GM12878 (cell line): ENCODE measurements around the gene PHAF1. TPM values are rescaled to one million over a fixed set of nuclear protein-coding genes. Genes with fewer than 3 reads are reported as not detected.

ENCODE experiments used
- ATAC-seq: fragments of 200-7000 bp; cut with Tn5 transposase; 3 replicates; pipeline ENCODE4 v1.9.1; 2020; ENCODE audit warnings: mild to moderate bottlenecking, moderate library complexity
- BruUV-seq: library from RNA; stranded (reverse); fragments of 400-500 nt; replicated peaks from 2 replicates; lab custom pipeline; 2021; lab: Mats Ljungman, UMichigan
- CTCF ChIA-PET: fragments of 300-600 bp; sonication (Branson Sonifier 250); formaldehyde crosslinking; extraction: SDS; loops from one replicate; lab custom pipeline; 2021; ENCODE audit warnings: inconsistent platforms; lab: Yijun Ruan, JAX
- POLR2A ChIA-PET: fragments of 350-600 bp; formaldehyde crosslinking; extraction: SDS; loops from one replicate; lab custom pipeline; 2021; ENCODE audit warnings: inconsistent platforms; lab: Charles Lee
- RAD21 ChIA-PET: fragments of 300-600 bp; sonication (Branson Sonifier 250); formaldehyde crosslinking; loops from one replicate; lab custom pipeline; 2023; ENCODE audit warnings: antibody characterized with exemption; ENCODE audit not compliant: unreplicated experiment; lab: Charles Lee
- SMC1A ChIA-PET: fragments of 300-600 bp; sonication (Branson Sonifier 250); formaldehyde crosslinking; loops from one replicate; lab custom pipeline; 2023; ENCODE audit not compliant: unreplicated experiment, uncharacterized antibody; lab: Charles Lee
- DNase-seq: peaks from one replicate; pipeline ENCODE4 v3.0.0-alpha.2; 2011; ENCODE audit warnings: low read depth, low spot score
- FAIRE-seq: peaks from 3 replicates; lab custom pipeline; 2011; peaks lifted over from hg19 to GRCh38; lab: Jason Lieb, UNC
- H2AFZ ChIP-seq: 2 replicates; pipeline ENCODE4 v1.6.0; 2011; ENCODE audit warnings: low read depth, low read length, control low read depth; ENCODE audit not compliant: control insufficient read depth
- H3K27ac ChIP-seq: 2 replicates; pipeline ENCODE4 v1.5.1; 2011; ENCODE audit warnings: control low read depth; ENCODE audit not compliant: control insufficient read depth, insufficient read depth
- H3K27me3 ChIP-seq, 2 experiments: replicated peaks in 1 of 2; 2 replicates each; pipeline versions ENCODE4 v1.6.0 to v1.6.1; 2011; ENCODE audit warnings: low read length in 1 of 2; ENCODE audit not compliant: control insufficient read depth in 2 of 2, insufficient read depth in 2 of 2
- H3K36me3 ChIP-seq, 2 experiments: 2 replicates each; pipeline ENCODE4 v1.5.1; 2011; ENCODE audit warnings: low read length in 1 of 2; ENCODE audit not compliant: control insufficient read depth in 2 of 2, insufficient read depth in 2 of 2
- H3K4me1 ChIP-seq: 2 replicates; pipeline ENCODE4 v1.6.1; 2011; ENCODE audit warnings: mild to moderate bottlenecking, low read length, moderate library complexity, mixed read lengths; ENCODE audit not compliant: control insufficient read depth, insufficient read depth
- H3K4me2 ChIP-seq: 2 replicates; pipeline ENCODE4 v1.6.0; 2011; ENCODE audit warnings: control low read depth; ENCODE audit not compliant: control insufficient read depth, insufficient read depth
- H3K4me3 ChIP-seq: fragments of 200-600 bp; sonication (generic); 2 replicates; pipeline ENCODE4 v1.5.1; 2016
- H3K79me2 ChIP-seq: 2 replicates; pipeline ENCODE4 v1.6.0; 2011; ENCODE audit warnings: low read length; ENCODE audit not compliant: control insufficient read depth, insufficient read depth
- H3K9ac ChIP-seq: 2 replicates; pipeline ENCODE4 v1.8.0; 2011; ENCODE audit warnings: low read length, control low read depth, mixed read lengths; ENCODE audit not compliant: control insufficient read depth, insufficient read depth
- H3K9me3 ChIP-seq: replicated peaks from 3 replicates; pipeline ENCODE4 v1.5.1; 2011; ENCODE audit warnings: mild to moderate bottlenecking, low read length; ENCODE audit not compliant: control insufficient read depth, insufficient read depth
- H4K20me1 ChIP-seq: 2 replicates; pipeline ENCODE4 v1.6.0; 2011; ENCODE audit not compliant: control insufficient read depth, insufficient read depth
- DPF2 ChIP-seq: fragments of 450-650 bp; IDR thresholded peaks from 2 replicates; pipeline ENCODE4 v1.6.1; 2017; ENCODE audit warnings: mild to moderate bottlenecking
- EGR1 ChIP-seq, 2 experiments: IDR thresholded peaks; 1 replicate in 1 of 2; 2 replicates in 1 of 2; pipeline ENCODE4 v1.6.1; 2011 to 2012; ENCODE audit warnings: low read depth in 2 of 2, low read length in 2 of 2, borderline replicate concordance in 1 of 2, mild to moderate bottlenecking in 1 of 2, moderate library complexity in 1 of 2
- HCFC1 ChIP-seq: fragments of 150-350 bp; IDR thresholded peaks from 2 replicates; pipeline ENCODE4 v1.6.1; 2014; ENCODE audit warnings: low read length
- IKZF1 ChIP-seq: fragments of 450-650 bp; conservative IDR thresholded peaks from 2 replicates; pipeline ENCODE4 v1.6.1; 2017; ENCODE audit warnings: antibody characterized with exemption, mild to moderate bottlenecking
- MEF2A ChIP-seq: IDR thresholded peaks from 2 replicates; pipeline ENCODE4 v1.6.1; 2011; ENCODE audit warnings: low read depth, mild to moderate bottlenecking, low read length, moderate library complexity; ENCODE audit not compliant: insufficient read depth
- POLR2AphosphoS2 ChIP-seq: IDR thresholded peaks from 2 replicates; pipeline ENCODE4 v1.6.1; 2011; ENCODE audit warnings: low read depth, mild to moderate bottlenecking, low read length, improper control_type of control experiment, moderate library complexity
- STAT1 ChIP-seq: fragments of 450-650 bp; conservative IDR thresholded peaks from 2 replicates; pipeline ENCODE4 v1.6.1; 2014; ENCODE audit warnings: antibody characterized with exemption, mild to moderate bottlenecking
- TARDBP ChIP-seq: IDR thresholded peaks from 2 replicates; pipeline ENCODE4 v1.6.1; 2016; ENCODE audit warnings: borderline replicate concordance
- ZNF207 ChIP-seq: fragments of 450-650 bp; IDR thresholded peaks from 2 replicates; pipeline ENCODE4 v1.6.1; 2014; ENCODE audit warnings: antibody characterized with exemption, mild to moderate bottlenecking, borderline replicate concordance
- ZNF217 ChIP-seq: fragments of 450-650 bp; IDR thresholded peaks from 2 replicates; pipeline ENCODE4 v1.6.1; 2017; ENCODE audit warnings: antibody characterized with exemption, mild to moderate bottlenecking
- ZSCAN29 ChIP-seq: fragments of 450-650 bp; IDR thresholded peaks from 2 replicates; pipeline ENCODE4 v1.6.1; 2017; ENCODE audit warnings: mild to moderate bottlenecking, moderate library complexity
- WGBS: methylation state at CpG from one replicate; pipeline ENCODE4 v1.1.6; 2016; ENCODE audit warnings: low lambda C conversion rate; ENCODE audit not compliant: insufficient replicate concordance, insufficient coverage; ENCODE audit errors: missing lambda C conversion rate; 5-methylcytosine and 5-hydroxymethylcytosine counted together
- in situ Hi-C: fragments of 300-500 bp; cut with MboI; formaldehyde crosslinking; loops from 9 replicates; pipeline ENCODE4 v1.14.3; 2018; ENCODE audit warnings: mixed read lengths
- intact Hi-C: fragments of 100-400 bp; cut with micrococcal nuclease; formaldehyde crosslinking; loops from one replicate; pipeline ENCODE4 v1.14.2; 2022; ENCODE audit not compliant: unreplicated experiment
- polyA plus RNA-seq, 11 experiments: library from polyadenylated mRNA; depleted of rRNA in 4 of 11; unstranded in 6 of 11; stranded (reverse) in 5 of 11; fragments of >200 nt; fragmentation: Nextera tagmentation in 4 of 11; fragmentation: Illumina TruSeq in 1 of 11; extraction: Ambion mirVana in 4 of 11; extraction: Trizol in 1 of 11; gene quantifications; 1 replicate in 1 of 11; 2 replicates in 10 of 11; pipeline versions ENCODE4 v1.2.1 to v1.2.3, GENCODE V29; 2011 to 2016; ENCODE audit warnings: inconsistent platforms in 2 of 11, missing spikeins in 2 of 11, low read depth in 1 of 11
- total RNA-seq, 4 experiments: library from RNA; depleted of rRNA in 3 of 4; stranded (reverse); fragments of >200 nt in 3 of 4; fragmentation: Illumina TruSeq in 1 of 4; extraction: Trizol in 1 of 4; gene quantifications; 2 replicates each; pipeline versions ENCODE4 v1.2.1 to v1.2.3, GENCODE V29; 2013 to 2021
- TF ChIP-seq, protein P1 (sequence below): fragments of 450-650 bp; IDR thresholded peaks from 2 replicates; pipeline ENCODE4 v1.6.1; 2017; ENCODE audit warnings: mild to moderate bottlenecking
- TF ChIP-seq, protein P2 (sequence below): fragments of 450-650 bp; IDR thresholded peaks from 2 replicates; pipeline ENCODE4 v1.6.1; 2014; ENCODE audit warnings: mild to moderate bottlenecking
- TF ChIP-seq, protein P3 (sequence below): fragments of 450-650 bp; IDR thresholded peaks from 2 replicates; pipeline ENCODE4 v1.6.1; 2017; ENCODE audit warnings: mild to moderate bottlenecking, moderate library complexity

Gene PHAF1
- total and polyA plus RNA-seq, 10 of the 15 experiments (the other 5 are each of a cell fraction or from before 2014, with no cell fraction given) = 4.5 to 20.9 (median 14.9) TPM

DNA sequence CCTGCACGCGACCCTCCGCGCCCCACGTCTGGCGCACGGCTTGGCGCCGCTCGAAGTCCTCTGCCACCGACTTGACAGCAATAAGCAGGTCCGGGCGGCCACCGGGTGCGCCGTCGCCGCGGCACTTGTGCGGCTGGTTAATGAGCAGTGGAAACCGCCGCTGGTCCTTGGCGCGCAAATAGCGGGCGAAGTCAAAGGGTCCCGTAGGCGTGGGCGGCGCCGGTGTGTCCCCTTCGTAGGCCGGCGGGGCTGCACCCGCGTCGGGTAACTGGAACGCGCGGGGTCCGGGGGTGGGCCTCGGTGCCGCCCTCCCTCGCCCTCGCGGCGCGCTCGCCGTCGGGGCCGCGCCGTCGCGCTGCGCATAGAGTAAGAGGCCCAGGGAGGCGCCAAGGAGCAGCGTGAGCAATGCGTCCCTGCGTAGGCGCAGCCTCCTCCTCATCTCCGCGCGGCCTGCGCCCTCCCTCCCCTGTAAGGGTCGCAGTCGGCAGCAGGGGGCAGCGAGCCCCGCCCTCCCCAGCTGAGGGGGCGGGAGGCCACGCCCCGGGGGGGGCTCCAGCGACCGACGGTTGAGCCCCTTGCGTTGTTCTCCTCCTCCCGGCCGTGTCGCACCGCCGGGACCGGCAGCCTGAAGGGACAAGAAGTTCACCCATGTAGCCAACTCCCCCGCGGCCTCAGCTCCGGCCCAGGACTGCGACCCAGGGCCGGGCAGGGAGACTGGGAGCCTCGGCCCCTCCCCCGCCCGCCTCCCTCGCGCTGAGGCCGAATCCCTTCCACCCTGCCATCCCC lies 40.5 kb downstream of the PHAF1 start:
- 27% methylated on average over 65 of the region's 94 CpGs for WGBS
- intact Hi-C loops (loop anchor here (2.0 kb wide), 1 partner anchor 131 kb away; no protein-coding TSS in a partner anchor), in situ Hi-C loops (loop anchor here (5.0 to 10.0 kb wide), 2 partner anchors 133 to 175 kb away; no protein-coding TSS in a partner anchor)
- ChIA-PET RAD21 (interaction anchor here (0.9 to 2.5 kb wide), 4 partner anchors 11 to 133 kb away, joined by 3 to 14 read pairs (median 4); no protein-coding TSS in a partner anchor), SMC1A (interaction anchor here (0.5 to 2.0 kb wide), 5 partner anchors 10 to 188 kb away, joined by 3 to 8 read pairs (median 4); no protein-coding TSS in a partner anchor), POLR2A (interaction anchor here (1.0 to 1.2 kb wide), 3 partner anchors 9 to 120 kb away, joined by 3 to 5 read pairs (median 4); partner anchors contain the start of gene TRADD), CTCF (interaction anchor here (1.0 to 10.0 kb wide), 9 partner anchors 9 to 189 kb away, joined by 3 to 98 read pairs (median 5); partner anchors contain the start of genes CES3, FBXL8 and NOL3)
- Histone ChIP-seq H3K9me3 (no peaks in the 10 kb centered on the region), H2AFZ (peak overlapping the region; percentile 80), H3K4me3 (peak overlapping the region; percentile 74), H3K79me2 (no peaks in the 10 kb centered on the region), H3K4me2 (peak overlapping the region; percentile 86), H3K27ac (peak overlapping the region; percentile 25; the same call in 1 of the 2 replicates), H3K27me3 (no peaks in the 10 kb centered on the region), H4K20me1 (no peaks in the 10 kb centered on the region), H3K36me3 (peaks cover 14 to 16% of the 10 kb centered on the region in 2 experiments; a peak in 3 of 4 replicates), H3K9ac (peak overlapping the region; percentile 64; the same call in 1 of the 2 replicates), H3K4me1 (no peaks in the 10 kb centered on the region; the same call in 1 of the 2 replicates)
- FAIRE-seq (no peak), DNase-seq (no peak), ATAC-seq (peak; percentile 23)
- no peak for TF ChIP-seq STAT1
- TF ChIP-seq MEF2A = no peak
- no peak for TF ChIP-seq ZSCAN29
- 0 out of 2 replicates have a peak, but pooled peaks have one; percentile 7 for TF ChIP-seq DPF2
- no peak for TF ChIP-seq HCFC1
- 0 out of 2 replicates have a peak, but pooled peaks have one; percentile 37 for TF ChIP-seq ZNF217
- TF ChIP-seq TARDBP = no peak
- TF ChIP-seq EGR1 (IDR thresholded peaks at IDR 0.05; ENCODE audit: borderline replicate concordance in 1 of 2, low read depth in 2 of 2, low read length in 2 of 2) = peak in 1 of 2 experiments; percentile 55; a peak in 1 of 3 replicates
- TF ChIP-seq, protein P1, sequence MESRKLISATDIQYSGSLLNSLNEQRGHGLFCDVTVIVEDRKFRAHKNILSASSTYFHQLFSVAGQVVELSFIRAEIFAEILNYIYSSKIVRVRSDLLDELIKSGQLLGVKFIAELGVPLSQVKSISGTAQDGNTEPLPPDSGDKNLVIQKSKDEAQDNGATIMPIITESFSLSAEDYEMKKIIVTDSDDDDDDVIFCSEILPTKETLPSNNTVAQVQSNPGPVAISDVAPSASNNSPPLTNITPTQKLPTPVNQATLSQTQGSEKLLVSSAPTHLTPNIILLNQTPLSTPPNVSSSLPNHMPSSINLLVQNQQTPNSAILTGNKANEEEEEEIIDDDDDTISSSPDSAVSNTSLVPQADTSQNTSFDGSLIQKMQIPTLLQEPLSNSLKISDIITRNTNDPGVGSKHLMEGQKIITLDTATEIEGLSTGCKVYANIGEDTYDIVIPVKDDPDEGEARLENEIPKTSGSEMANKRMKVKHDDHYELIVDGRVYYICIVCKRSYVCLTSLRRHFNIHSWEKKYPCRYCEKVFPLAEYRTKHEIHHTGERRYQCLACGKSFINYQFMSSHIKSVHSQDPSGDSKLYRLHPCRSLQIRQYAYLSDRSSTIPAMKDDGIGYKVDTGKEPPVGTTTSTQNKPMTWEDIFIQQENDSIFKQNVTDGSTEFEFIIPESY = peak; percentile 59; the same call in 1 of the 2 replicates
- peak; percentile 57; the same call in 1 of the 2 replicates for TF ChIP-seq POLR2AphosphoS2
- TF ChIP-seq, protein P2, sequence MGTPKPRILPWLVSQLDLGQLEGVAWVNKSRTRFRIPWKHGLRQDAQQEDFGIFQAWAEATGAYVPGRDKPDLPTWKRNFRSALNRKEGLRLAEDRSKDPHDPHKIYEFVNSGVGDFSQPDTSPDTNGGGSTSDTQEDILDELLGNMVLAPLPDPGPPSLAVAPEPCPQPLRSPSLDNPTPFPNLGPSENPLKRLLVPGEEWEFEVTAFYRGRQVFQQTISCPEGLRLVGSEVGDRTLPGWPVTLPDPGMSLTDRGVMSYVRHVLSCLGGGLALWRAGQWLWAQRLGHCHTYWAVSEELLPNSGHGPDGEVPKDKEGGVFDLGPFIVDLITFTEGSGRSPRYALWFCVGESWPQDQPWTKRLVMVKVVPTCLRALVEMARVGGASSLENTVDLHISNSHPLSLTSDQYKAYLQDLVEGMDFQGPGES = no peak
- TF ChIP-seq, protein P3, sequence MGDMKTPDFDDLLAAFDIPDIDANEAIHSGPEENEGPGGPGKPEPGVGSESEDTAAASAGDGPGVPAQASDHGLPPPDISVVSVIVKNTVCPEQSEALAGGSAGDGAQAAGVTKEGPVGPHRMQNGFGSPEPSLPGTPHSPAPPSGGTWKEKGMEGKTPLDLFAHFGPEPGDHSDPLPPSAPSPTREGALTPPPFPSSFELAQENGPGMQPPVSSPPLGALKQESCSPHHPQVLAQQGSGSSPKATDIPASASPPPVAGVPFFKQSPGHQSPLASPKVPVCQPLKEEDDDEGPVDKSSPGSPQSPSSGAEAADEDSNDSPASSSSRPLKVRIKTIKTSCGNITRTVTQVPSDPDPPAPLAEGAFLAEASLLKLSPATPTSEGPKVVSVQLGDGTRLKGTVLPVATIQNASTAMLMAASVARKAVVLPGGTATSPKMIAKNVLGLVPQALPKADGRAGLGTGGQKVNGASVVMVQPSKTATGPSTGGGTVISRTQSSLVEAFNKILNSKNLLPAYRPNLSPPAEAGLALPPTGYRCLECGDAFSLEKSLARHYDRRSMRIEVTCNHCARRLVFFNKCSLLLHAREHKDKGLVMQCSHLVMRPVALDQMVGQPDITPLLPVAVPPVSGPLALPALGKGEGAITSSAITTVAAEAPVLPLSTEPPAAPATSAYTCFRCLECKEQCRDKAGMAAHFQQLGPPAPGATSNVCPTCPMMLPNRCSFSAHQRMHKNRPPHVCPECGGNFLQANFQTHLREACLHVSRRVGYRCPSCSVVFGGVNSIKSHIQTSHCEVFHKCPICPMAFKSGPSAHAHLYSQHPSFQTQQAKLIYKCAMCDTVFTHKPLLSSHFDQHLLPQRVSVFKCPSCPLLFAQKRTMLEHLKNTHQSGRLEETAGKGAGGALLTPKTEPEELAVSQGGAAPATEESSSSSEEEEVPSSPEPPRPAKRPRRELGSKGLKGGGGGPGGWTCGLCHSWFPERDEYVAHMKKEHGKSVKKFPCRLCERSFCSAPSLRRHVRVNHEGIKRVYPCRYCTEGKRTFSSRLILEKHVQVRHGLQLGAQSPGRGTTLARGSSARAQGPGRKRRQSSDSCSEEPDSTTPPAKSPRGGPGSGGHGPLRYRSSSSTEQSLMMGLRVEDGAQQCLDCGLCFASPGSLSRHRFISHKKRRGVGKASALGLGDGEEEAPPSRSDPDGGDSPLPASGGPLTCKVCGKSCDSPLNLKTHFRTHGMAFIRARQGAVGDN = 0 out of 2 replicates have a peak, but pooled peaks have one; percentile 27
- TF ChIP-seq ZNF207 = no peak
- TF ChIP-seq IKZF1 = peak; percentile 90
- no TSS peak for BruUV-seq
